NB4 (cell line): Measurements from ENCODE around the gene PIGQ.
A peak's percentile ranks its signal among the peaks of the same experiment; 100 is the strongest.

ENCODE experiments used
- DNase-seq: peaks from one replicate; pipeline ENCODE4 v3.0.0; 2010; ENCODE audit warnings: low read depth
- H3K4me3 ChIP-seq: one replicate; pipeline ENCODE4 v1.5.1; 2011; ENCODE audit warnings: mild to moderate bottlenecking, low read depth, low read length, moderate library complexity
- CTCF ChIP-seq: IDR thresholded peaks from one replicate; pipeline ENCODE4 v1.5.1; 2012; ENCODE audit warnings: low read depth, low read length
- MAX ChIP-seq: IDR thresholded peaks from 2 replicates; pipeline ENCODE4 v1.6.1; 2011; ENCODE audit warnings: low read depth, low read length
- MYC ChIP-seq: IDR thresholded peaks from 2 replicates; pipeline ENCODE4 v1.6.1; 2011; ENCODE audit warnings: low read depth, low read length
- POLR2A ChIP-seq: IDR thresholded peaks from 2 replicates; pipeline ENCODE4 v1.6.1; 2011; ENCODE audit warnings: mild to moderate bottlenecking; ENCODE audit not compliant: insufficient read length; ENCODE audit errors: extremely low read depth

PIGQ gene

DNA sequence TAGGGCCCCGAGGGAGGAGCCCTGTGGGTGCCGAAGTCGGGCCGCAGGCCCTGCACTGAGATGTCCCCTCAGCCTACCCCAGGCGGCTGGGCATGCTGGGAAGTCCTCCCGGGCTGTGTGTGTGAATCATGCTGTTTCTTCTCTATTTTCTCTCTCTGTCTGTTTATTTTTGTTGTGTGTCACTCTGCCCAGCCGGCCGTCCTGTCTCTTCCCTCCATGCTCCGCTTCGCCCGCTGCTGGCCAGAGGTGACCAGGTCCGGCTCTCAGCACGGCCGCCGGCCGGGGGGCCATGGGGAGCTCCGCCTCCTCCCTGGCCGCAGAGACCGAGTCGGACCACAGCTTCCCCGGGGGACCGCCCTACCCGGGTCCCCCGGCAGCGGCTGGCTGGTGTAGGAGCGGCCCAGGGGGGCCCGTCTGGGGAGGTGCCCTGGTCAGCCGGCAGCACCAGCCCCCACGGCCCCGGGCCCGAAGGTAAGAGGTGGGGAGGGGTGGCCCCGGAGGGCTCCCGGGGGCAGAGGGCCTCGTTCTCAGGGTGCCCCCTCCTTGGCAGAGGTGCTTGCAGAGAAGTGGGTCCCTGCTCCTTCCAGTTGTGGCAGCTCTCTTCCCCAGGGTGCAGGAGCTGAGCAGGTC, 29.8 kb upstream of the PIGQ start:
- DNase-seq: no peak
- no peak for TF ChIP-seq POLR2A
- H3K4me3 ChIP-seq: no peak overlapping the region

- no peak for DNase-seq
- no peak for TF ChIP-seq CTCF
- TF ChIP-seq MYC: no peak
- no peak for TF ChIP-seq MAX
- TF ChIP-seq POLR2A: no peak
- no peak overlapping the region for H3K4me3 ChIP-seq
Measured at GRCh38 chr16:540645-541340, 29.0 kb upstream of the PIGQ start.

- TF ChIP-seq MYC (no peak), POLR2A (no peak), CTCF (no peak), MAX (no peak)
- no peak for DNase-seq
Measured at GRCh38 chr16:543301-544164, 26.2 kb upstream of the PIGQ start.

DNA sequence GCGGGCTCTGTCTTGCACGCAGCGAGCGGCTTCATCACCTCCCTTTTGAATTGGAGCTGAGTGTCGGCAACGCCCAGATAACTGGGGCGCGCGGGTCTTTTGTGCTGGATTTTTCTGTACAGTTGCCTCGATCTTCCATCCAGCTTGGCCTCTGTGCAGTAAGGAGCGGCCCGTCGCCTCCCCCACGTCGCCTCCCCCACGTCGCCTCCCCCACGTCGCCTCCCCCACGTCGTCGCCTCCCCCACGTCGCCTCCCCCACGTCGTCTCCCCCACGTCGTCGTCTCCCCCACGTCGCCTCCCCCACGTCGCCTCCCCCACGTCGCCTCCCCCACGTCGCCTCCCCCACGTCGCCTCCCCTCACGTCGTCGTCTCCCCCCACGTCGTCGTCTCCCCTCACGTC, 25.3 kb upstream of the PIGQ start:
- H3K4me3 ChIP-seq: no peak overlapping the region
- peak; percentile 16 for DNase-seq
- TF ChIP-seq POLR2A (no peak), MAX (no peak), CTCF (no peak), MYC (no peak)

More at GRCh38 chr16:543301-544164, 26.2 kb upstream of the PIGQ start:
- H3K4me3 ChIP-seq: no peak overlapping the region

DNA sequence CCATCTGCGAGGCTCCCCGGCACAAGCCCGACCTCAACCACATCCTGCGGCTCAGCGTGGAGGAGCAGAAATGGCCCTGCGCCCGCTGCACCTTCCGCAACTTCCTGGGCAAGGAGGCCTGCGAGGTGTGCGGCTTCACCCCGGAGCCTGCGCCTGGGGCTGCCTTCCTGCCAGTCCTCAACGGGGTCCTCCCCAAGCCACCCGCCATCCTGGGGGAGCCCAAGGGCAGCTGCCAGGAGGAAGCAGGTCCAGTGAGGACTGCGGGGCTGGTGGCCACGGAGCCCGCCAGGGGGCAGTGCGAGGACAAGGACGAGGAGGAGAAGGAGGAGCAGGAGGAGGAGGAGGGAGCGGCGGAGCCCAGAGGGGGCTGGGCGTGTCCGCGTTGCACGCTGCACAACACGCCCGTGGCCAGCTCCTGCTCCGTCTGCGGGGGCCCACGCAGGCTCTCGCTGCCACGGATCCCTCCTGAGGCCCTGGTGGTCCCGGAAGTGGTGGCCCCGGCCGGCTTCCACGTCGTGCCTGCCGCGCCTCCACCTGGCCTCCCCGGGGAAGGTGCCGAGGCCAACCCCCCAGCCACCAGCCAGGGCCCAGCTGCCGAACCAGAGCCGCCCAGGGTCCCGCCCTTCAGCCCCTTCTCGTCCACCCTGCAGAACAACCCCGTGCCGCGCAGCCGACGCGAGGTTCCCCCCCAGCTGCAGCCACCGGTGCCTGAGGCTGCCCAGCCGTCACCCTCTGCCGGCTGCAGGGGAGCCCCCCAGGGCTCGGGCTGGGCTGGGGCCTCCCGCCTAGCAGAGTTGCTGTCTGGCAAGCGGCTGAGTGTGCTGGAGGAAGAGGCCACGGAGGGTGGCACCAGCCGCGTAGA, 22.6 kb upstream of the PIGQ start:
- TF ChIP-seq POLR2A: no peak
- peak; percentile 64 for TF ChIP-seq CTCF
- TF ChIP-seq MYC: no peak; the same call in 1 of the 2 replicates
- peak; percentile 11; the same call in 1 of the 2 replicates for TF ChIP-seq MAX
- DNase-seq: peak; percentile 95
- H3K4me3 ChIP-seq: no peak overlapping the region
